GM18951 (cell line): ENCODE measurements around the gene MTX1.
A peak's percentile ranks its signal among the peaks of the same experiment; 100 is the strongest.

Source experiments
- POLR2A ChIP-seq: IDR thresholded peaks from 4 replicates; pipeline ENCODE4 v1.6.1; 2011; ENCODE audit warnings: mild to moderate bottlenecking; ENCODE audit not compliant: insufficient read length, insufficient read depth; ENCODE audit errors: extremely low read depth
- in situ Hi-C: fragments of 300-500 bp; cut with MboI; formaldehyde crosslinking; loops from one replicate; pipeline ENCODE4 v1.12.0; 2022; ENCODE audit warnings: low sequenced_read_pairs, mixed read lengths, inconsistent platforms; ENCODE audit not compliant: unreplicated experiment

MTX1 gene

DNA sequence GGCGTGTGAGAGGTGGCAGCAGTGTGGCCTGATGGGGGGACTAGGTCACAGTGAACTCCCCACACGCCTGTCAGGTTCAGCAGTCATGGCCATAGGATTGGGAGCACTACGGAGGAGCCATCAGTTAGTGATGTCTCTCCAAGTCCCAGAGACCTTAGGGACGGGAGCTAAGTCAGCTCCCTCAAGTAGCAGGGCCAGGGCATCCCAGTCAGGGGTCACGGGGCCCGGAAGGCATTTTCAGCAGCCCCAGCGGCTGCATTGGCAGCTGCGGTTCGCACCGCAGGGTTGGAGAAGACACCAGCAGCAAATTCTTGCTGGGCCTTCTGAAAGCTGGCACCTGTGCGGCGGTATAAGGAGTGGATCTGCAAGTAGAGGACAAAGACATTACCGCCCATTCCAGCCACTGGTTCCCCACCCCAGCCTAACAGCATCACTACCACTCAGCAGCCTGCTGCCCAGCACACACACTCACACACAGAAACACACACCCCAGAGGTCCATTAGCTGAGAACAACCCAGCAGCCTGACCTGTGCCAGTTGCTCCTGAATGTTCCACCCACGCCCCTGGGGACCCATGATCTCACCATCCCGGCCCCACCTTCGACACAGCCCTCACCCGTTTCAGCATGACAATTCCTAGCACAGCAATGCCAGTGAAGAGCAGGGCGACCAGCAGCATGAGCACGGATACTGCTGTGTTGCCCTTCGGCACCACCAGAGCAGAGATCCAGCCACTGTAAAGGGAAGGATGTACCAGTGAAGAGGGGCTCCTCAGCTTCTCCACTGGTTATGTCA lies 47.8 kb downstream of the MTX1 start:
- no peak for TF ChIP-seq POLR2A
- in situ Hi-C loops: no loop called here

DNA sequence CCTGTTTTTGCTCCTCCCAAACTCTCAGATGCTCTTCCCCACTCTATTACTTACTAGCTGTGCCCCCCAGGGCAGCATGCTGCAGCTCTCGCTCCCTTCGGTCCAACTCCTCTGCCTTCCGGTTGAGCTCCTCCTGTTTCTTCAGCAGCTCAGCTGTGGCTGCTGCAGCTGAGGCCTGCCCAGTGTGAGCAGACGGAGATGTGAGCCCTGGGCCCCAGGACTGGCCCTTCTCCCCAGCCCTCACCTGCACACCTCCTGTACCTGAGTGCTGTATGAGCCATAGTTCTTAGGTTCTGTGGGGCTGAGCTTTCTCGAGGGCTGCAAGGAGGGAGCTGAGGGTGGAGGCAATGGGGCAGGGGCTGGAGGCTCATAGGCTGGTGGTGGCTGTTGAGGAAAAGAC lies 51.8 kb downstream of the MTX1 start:
- TF ChIP-seq POLR2A: no peak
- in situ Hi-C loops: no loop called here

DNA sequence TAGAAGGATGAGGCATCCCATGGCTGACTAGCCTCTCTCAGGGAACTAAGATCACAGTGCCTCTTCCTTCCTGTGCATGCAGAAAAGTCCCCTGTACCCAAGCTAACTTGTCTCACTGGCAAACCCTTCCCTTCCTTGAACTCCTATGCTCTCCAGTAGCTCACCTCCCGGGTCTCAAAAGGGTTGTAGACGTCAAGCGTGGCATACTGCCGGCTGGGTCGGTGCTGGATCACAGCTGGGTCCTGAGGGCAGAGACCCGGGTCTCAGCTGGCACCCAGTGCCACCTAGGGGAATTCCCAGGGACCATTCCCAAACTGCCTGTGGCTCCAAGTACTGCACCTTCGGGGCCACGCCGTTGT lies 53.0 kb downstream of the MTX1 start:
- no peak for TF ChIP-seq POLR2A
- in situ Hi-C loops: no loop called here

DNA sequence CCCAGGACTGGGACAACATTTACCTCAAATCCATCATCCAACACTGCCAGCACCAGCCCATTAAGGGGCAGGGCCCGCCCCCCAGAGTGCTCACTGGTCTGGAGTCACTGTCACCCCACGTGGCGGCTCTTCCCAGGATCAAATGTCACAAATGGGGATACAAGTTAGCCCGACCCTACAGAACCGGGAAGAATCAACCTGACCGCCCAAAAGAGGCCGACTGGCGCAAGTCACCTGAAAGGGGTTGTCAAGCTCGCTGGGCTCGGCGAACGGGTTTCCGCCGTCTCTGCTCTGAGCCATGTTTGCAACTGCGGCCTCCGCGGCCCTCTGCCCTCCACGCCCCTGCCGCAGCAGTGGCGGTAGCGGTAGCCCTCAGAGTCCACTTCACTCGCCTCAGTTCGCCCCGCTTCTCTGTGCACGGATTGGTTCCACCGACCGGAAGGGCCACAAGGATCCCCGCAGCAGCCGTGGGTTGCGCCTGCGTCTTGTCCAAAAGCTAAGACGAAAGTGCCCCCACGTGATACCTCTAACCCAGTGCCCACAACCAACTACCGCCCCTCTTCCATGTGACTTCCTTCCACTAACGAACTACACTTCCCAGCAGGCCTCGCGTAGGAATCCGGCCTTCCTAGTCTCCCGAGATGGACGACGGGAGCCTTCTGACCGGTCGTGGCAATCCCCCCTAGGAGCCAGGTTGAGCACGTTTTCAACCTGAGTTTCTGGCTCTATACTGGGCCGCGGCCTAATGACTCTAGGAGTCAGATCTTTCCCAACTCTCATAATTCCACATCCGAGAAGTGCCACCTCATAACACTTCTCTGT lies 53.6 kb downstream of the MTX1 start, which contains the start of gene SCAMP3:
SCAMP3 (minus strand) TSS at position 509 of the 822 bp plus-strand sequence; CDS start at position 300, 209 bp downstream.
- in situ Hi-C loops: no loop called here
- TF ChIP-seq POLR2A: peak; percentile 84

DNA sequence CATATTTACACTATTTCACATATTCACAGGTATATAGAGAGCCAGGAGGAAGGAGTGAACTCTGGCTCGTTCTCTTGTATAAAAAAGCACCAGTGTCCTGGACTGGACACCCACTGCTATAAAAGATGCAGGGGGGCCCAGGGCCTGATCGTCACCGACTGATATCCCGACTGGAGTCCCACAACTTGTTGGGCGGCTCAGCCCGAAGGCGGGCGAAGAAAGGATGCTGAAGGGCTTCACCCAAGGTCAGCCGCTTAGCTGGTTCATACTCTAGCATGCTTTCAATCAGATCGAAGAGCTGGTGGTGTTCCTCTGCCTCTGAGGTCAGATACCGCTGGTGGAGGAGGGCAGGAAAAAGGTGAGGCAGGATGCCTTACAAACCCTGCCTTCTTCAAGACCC lies 54.6 kb downstream of the MTX1 start:
- TF ChIP-seq POLR2A: peak; percentile 11
- in situ Hi-C loops: no loop called here
